Measurements from ENCODE around the gene CFAP61. TPM values are rescaled to one million over a fixed set of nuclear protein-coding genes. Genes with fewer than 3 reads are reported as not detected.
A peak's percentile ranks its signal among the peaks of the same experiment; 100 is the strongest.
"Not testable (repeated sequence)": the region's sequence is repeated elsewhere in the genome, so short reads cannot be mapped to it uniquely, and the experiment has no call there.

Gene CFAP61, protein sequence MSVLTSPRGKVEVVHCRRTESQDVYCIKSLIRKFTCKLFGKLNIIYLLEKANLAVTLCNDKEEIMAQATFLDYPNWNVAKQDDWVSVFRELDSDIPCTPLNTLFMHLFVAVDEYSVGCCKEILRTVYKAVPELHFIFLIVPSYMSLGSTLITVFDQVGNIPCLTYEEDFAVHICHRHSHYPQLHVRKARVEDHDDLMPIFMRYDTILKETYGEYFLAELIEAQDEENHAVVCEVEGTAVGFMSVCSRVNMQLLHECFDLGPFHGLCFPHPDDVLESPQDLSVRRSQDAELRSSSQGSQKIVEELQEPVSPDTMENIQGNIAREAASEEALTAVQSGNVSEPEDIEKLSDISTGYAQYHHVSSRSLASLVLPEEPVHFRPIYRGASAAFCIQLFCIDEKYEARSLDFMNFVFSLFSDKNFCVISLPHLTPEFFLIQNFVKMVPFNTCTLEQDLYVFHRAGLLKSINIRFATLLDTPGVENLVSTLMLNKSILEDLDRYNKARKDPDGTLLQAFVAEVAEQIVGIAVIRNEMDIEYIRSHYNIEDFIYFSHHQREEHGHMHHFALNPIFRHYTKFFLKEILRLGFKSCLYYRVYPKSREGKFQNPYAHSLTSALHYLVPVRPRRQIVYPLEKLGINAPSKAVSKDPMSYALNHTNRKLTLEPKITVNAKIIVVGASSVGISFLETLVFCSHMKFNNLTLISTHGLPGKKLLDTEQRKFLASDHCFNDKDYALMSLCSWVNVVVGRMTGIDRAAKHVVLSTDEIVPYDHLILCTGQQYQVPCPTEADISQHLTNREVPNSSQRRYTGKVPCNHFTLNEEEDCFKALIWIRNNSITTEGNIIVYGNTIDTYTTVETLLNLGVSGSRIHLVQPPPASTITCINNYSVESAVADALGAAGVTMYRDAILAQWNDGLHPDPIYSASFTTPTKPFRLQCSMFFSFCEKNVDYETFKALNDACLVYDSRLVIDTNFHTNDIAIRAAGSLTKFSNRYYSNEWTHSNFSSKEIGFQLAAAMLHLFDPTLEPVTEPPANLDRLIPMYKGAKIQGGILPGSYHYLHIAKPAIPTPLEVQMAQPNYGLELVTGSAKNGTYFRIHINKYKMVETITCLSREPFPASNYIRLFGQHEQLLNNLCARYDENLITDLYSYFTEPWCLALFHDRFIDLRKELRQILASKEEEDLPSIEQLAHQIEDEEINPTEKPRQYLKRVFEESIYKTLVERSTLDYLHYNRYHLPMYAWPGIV
- polyA plus RNA-seq (2012; ENCODE audit: insufficient read depth, insufficient read length, low read depth) = 4.2 TPM

DNA sequence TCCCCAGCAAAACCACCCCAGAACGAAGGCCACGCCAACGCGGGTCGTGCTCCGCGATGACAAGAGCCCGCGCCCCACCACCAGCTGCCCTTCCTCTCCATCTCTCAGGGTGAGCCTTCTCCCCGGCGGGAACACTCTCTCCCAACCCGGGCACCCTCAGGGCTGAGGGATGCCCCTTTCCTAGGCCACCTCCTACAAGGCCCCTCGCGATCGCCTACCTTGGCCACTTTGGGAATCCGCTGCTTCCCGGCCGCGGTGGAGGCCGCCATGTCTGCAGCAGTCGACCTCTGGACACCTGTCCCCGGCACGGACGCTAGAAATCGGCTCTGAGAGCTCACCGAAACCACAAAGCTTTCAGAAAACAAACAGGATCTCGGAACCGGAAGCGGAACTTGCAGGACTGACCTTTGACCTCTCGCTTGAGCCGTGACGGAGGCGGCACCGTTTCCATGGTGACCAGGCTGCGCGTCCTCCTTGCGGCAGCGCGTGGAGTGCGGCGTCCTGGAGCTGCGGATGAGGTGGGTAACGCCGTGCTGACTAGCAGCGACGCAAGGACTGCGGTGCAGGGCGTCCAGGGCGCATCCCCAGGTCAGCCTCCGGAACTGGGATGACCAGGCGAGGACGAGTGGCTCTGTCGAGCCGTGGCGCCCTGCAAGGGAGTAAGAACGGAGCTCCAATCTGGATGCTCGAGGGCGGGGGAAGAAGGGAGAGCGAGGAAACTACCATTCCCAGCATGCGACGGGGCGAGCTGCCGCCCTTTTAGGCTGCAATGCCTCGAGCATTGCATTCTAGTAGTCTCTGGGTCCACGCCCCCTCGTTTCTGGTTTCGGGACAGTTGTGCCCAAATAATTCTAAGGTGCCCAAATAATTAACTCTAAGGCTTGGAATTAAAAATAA lies at the start of gene CFAP61, which contains the start of gene CRNKL1:
Gene CFAP61 (plus strand): TSS at position 459 of the 897 bp plus-strand sequence. CDS start 4,122 bp downstream, outside the sequence.
Gene CRNKL1 (minus strand): TSS at position 393 of the 897 bp plus-strand sequence. CDS start 124 bp downstream, at position 269.
- DNase-seq = peak; percentile 97
- no peaks in the 10 kb centered on the region for H3K9me3 ChIP-seq
- no peaks in the 10 kb centered on the region for H3K4me1 ChIP-seq
- TF ChIP-seq, protein P1, sequence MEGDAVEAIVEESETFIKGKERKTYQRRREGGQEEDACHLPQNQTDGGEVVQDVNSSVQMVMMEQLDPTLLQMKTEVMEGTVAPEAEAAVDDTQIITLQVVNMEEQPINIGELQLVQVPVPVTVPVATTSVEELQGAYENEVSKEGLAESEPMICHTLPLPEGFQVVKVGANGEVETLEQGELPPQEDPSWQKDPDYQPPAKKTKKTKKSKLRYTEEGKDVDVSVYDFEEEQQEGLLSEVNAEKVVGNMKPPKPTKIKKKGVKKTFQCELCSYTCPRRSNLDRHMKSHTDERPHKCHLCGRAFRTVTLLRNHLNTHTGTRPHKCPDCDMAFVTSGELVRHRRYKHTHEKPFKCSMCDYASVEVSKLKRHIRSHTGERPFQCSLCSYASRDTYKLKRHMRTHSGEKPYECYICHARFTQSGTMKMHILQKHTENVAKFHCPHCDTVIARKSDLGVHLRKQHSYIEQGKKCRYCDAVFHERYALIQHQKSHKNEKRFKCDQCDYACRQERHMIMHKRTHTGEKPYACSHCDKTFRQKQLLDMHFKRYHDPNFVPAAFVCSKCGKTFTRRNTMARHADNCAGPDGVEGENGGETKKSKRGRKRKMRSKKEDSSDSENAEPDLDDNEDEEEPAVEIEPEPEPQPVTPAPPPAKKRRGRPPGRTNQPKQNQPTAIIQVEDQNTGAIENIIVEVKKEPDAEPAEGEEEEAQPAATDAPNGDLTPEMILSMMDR (IDR thresholded peaks at IDR 0.05; ENCODE audit: low read depth, low read length) = 0 out of 2 replicates have a peak, but pooled peaks have one; percentile 2
- H3K27me3 ChIP-seq = no peaks in the 10 kb centered on the region
- peak within 1 kb of the TSS; percentile 97 for H3K4me3 ChIP-seq (ENCODE audit: low read depth, low read length)
- H3K36me3 ChIP-seq = peaks cover 20% of the 10 kb centered on the region

DNA sequence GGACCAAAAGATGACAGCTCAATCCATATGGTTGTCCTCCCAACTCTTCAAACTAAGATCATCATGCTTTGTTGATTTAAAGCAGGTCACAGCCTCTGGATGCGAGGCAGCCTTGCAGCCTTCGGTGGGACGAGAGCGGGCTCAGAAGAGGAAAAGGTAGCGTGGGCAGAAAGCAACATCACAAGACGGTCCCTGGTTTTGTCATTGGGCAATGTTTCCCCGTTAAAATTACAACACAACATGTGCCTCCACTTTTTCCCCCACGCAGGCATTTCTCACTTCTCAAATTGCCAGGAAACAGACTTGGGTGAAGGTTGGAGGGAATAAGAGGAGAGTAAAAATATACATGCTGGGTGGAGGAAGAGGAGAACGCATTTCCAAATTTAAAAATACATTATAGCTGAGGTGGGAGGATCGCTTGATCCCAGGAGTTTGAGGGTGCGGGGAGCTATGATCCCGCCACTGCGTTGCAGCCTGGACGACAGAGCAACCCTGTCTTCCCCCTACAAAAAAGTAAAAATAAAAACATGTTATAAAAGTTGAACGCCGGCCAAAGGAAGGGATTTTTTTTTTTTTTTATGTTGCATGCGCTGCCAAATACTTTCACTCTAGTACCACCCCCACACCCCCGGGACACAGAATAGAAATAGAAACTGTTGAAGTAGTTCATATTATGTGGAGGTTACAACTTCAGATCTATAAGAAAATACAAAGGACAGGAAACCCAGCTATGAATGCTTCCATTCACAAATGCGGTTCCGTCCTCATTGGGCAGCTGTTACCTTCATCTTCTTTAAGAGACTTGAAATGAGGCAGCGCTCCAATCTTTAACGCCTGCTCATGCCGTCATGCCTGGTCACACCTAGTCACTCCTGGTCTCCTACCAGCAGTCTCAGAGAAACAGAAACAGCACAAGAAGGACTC lies 49.0 kb upstream of the CFAP61 start:
- Histone ChIP-seq H3K4me1 (no peaks in the 10 kb centered on the region), H3K4me3 (ENCODE audit: low read depth, low read length) (no peak overlapping the region), H3K9me3 (no peaks in the 10 kb centered on the region), H3K36me3 (peaks cover 2% of the 10 kb centered on the region), H3K27me3 (no peaks in the 10 kb centered on the region)
- DNase-seq = no peak
- TF ChIP-seq, protein P1 (IDR thresholded peaks at IDR 0.05; ENCODE audit: low read depth, low read length) = no peak

DNA sequence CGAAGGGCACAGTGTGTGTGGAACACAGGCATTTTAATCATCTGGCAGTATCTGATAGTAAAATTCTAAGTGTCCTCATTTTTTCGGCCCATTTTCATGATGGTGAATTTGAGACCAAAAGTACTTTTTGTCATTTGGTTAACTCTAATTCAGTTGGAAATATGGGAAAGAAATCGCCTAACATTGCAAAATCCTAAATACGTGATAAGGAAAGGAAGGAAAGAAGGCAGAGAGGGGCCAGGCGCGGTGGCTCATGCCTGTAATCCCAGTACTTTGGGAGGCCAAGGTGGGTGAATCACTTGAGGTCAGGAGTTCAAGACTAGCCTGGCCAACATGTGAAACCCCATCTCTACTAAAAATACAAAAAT lies 48.4 kb upstream of the CFAP61 start:
- not testable (repeated sequence) for H3K4me1 ChIP-seq; H3K36me3 ChIP-seq; DNase-seq; H3K27me3 ChIP-seq; H3K4me3 ChIP-seq (ENCODE audit: low read depth, low read length); H3K9me3 ChIP-seq

DNA sequence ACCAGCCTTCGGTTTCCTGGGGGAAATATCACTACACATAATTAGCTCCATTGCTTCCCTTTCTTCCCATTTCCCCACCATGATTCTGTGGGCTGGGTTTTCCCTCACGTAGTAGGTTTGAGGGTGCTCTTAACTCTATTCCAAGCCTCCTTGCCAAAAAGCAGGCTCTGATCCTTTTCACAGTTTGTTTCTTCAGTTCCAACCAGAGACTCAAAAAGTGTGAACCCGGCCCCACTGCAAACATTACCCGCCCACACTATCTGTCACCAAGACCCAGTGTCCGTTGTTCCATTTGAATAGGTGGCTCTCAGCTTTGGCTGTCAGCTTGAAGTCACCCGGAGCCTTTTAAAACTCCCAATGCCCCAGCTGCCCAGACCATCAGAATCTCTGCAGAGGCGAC lies 47.0 kb upstream of the CFAP61 start:
- TF ChIP-seq, protein P1 (IDR thresholded peaks at IDR 0.05; ENCODE audit: low read depth, low read length) = no peak
- Histone ChIP-seq H3K4me1 (no peaks in the 10 kb centered on the region), H3K27me3 (0 out of 2 replicates have a peak, but pooled peaks cover 3% of the 10 kb centered on the region), H3K4me3 (ENCODE audit: low read depth, low read length) (no peak overlapping the region), H3K36me3 (peaks cover 2% of the 10 kb centered on the region), H3K9me3 (no peaks in the 10 kb centered on the region)
- DNase-seq = no peak

DNA sequence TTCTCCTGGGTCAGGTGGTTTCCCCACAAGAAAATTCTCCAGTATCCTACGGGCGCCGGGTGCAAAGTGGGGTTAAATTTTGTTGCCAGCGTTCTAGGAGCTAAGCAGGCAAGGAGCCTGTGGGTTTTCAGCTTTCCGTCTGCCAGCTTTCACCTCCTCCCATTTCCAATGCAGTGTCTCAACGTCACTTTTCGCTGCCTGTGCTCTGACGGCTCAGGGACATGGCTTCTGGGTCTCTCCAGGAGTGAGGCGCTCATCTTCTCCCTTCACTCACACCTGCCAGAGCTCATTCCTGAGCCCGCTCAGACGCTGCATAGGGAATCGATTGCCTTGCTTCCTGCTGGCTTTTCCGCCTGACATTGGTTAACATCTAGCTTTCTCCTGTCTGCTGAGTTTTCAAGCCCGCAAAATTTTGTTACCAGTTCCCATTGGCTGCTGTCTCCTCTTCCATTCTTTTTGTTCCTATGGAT lies 42.5 kb upstream of the CFAP61 start:
- no peaks in the 10 kb centered on the region for H3K4me1 ChIP-seq
- no peaks in the 10 kb centered on the region for H3K9me3 ChIP-seq
- DNase-seq = no peak
- TF ChIP-seq, protein P1 (IDR thresholded peaks at IDR 0.05; ENCODE audit: low read depth, low read length) = no peak
- H3K36me3 ChIP-seq = no peaks in the 10 kb centered on the region
- peaks cover 3% of the 10 kb centered on the region; the same call in 1 of the 2 replicates for H3K27me3 ChIP-seq
- H3K4me3 ChIP-seq (ENCODE audit: low read depth, low read length) = no peak overlapping the region
